Caki2 (cell line): ENCODE data around the gene MEGF6. TPM values are rescaled to one million over a fixed set of nuclear protein-coding genes. Genes with fewer than 3 reads are reported as not detected.

ENCODE experiments used
- DNase-seq: peaks from one replicate; pipeline ENCODE4 v3.0.0-alpha.2; 2015; ENCODE audit warnings: low read depth
- in situ Hi-C: cut with HindIII; loops from 2 replicates; pipeline ENCODE4 v1.10.0; 2016; ENCODE audit warnings: low sequenced_read_pairs, low pct_unique_long_range_greater_than_20kb, mixed read lengths
- total RNA-seq: library from RNA; depleted of rRNA; stranded (reverse); fragments of >200 nt; shearing (Covaris generic); gene quantifications from 2 replicates; pipeline ENCODE4 v1.2.3, GENCODE V29; 2014; ENCODE audit warnings: low replicate concordance; rRNA removed

Gene MEGF6
- total RNA-seq = 15.6 and 21.0 TPM in 2 replicates

- in situ Hi-C loops = no loop called here
- peak; percentile 40 for DNase-seq
These were observed at the start of gene MEGF6 for GRCh38 chr1:3611170-3612019. TSS of gene MEGF6 (minus strand) at chr1:3611508. CDS start at chr1:3611268, 240 bp downstream.

- no peak for DNase-seq
- in situ Hi-C loops = no loop called here
These were observed 49.4 kb upstream of the MEGF6 start for GRCh38 chr1:3660704-3661103.

- in situ Hi-C loops = no loop called here
- no peak for DNase-seq
These were observed 47.8 kb upstream of the MEGF6 start for GRCh38 chr1:3659093-3659492.

GRCh38 chr1:3658231-3658615, 46.9 kb upstream of the MEGF6 start:
- no peak for DNase-seq
- in situ Hi-C loops = no loop called here

GRCh38 chr1:3657578-3658230, 46.4 kb upstream of the MEGF6 start:
- in situ Hi-C loops = no loop called here
- no peak for DNase-seq

GRCh38 chr1:3657096-3657475, 45.8 kb upstream of the MEGF6 start:
- no peak for DNase-seq
- in situ Hi-C loops = no loop called here

- in situ Hi-C loops = no loop called here
- DNase-seq = no peak
These were observed 45.3 kb upstream of the MEGF6 start for GRCh38 chr1:3656450-3657095.

- in situ Hi-C loops = no loop called here
- no peak for DNase-seq
These were observed 43.4 kb upstream of the MEGF6 start for GRCh38 chr1:3654549-3655281.

GRCh38 chr1:3653286-3653618, 41.9 kb upstream of the MEGF6 start:
- DNase-seq = no peak

GRCh38 chr1:3652548-3653285, 41.4 kb upstream of the MEGF6 start:
- DNase-seq = peak; percentile 47

More at GRCh38 chr1:3653286-3653618, 41.9 kb upstream of the MEGF6 start:
- in situ Hi-C loops = no loop called here

GRCh38 chr1:3651930-3652547, 40.7 kb upstream of the MEGF6 start, which contains the start of gene TP73:
TSS of gene TP73 (plus strand) at chr1:3652516. CDS start at chr1:3682366, 29,850 bp downstream.
- in situ Hi-C loops = no loop called here
- peak; percentile 55 for DNase-seq

More at GRCh38 chr1:3652548-3653285, 41.4 kb upstream of the MEGF6 start:
- in situ Hi-C loops = no loop called here

- in situ Hi-C loops = no loop called here
- DNase-seq = no peak
These were observed 40.0 kb upstream of the MEGF6 start for GRCh38 chr1:3651026-3651929.

- in situ Hi-C loops = no loop called here
- DNase-seq = no peak
These were observed 39.1 kb upstream of the MEGF6 start for GRCh38 chr1:3650248-3651025.

GRCh38 chr1:3649342-3650247, 38.3 kb upstream of the MEGF6 start, which contains the start of gene WRAP73:
TSS of gene WRAP73 (minus strand) at chr1:3650103. CDS start at chr1:3649999, 104 bp downstream.
- in situ Hi-C loops = loop anchor here (25.0 kb wide), 1 partner anchor 112 kb away; no protein-coding TSS in a partner anchor
- DNase-seq = peak; percentile 77

- in situ Hi-C loops = loop anchor here (25.0 kb wide), 1 partner anchor 109 kb away; no protein-coding TSS in a partner anchor
- DNase-seq = no peak
These were observed 35.3 kb upstream of the MEGF6 start for GRCh38 chr1:3646596-3646995.
